Measurements from ENCODE around the gene TSHZ3. TPM values are rescaled to one million over a fixed set of nuclear protein-coding genes. Genes with fewer than 3 reads are reported as not detected.

The TSHZ3 gene
- total RNA-seq, 1 donor, result 7.6 TPM

GRCh38 chr19:31272583-31273106 lies 76.6 kb downstream of the TSHZ3 start:
- H3K4me2 ChIP-seq (ENCODE audit: insufficient read depth, low read length), result no peak overlapping the region
- no peak overlapping the region for H3K4me3 ChIP-seq (ENCODE audit: insufficient read depth, low read length)
- peaks cover 4% of the 10 kb centered on the region for H3K79me2 ChIP-seq (ENCODE audit: insufficient read depth, low read length)
- H2AFZ ChIP-seq (ENCODE audit: low read length), result no peak overlapping the region
- no peak for TF ChIP-seq CTCF (IDR thresholded peaks at IDR 0.05; ENCODE audit: extremely low read depth, low read depth, low read length)
- H3K36me3 ChIP-seq (ENCODE audit: insufficient read depth, low read length), result peaks cover 6% of the 10 kb centered on the region
- H3K27me3 ChIP-seq (ENCODE audit: insufficient read depth, low read length), result no peaks in the 10 kb centered on the region
- no peaks in the 10 kb centered on the region for H3K9me3 ChIP-seq (ENCODE audit: low read depth, low read length)
- no peak for DNase-seq (ENCODE audit: insufficient read length, low spot score, missing footprints)
- no peaks in the 10 kb centered on the region for H3K4me1 ChIP-seq (ENCODE audit: insufficient read depth, low read length)
- H3K27ac ChIP-seq (ENCODE audit: low read depth, low read length), result no peak overlapping the region
- peaks cover 2% of the 10 kb centered on the region for H4K20me1 ChIP-seq (ENCODE audit: insufficient read depth, low read length)

- Histone ChIP-seq H3K79me2 (ENCODE audit: insufficient read depth, low read length) (peaks cover 2% of the 10 kb centered on the region), H3K4me3 (ENCODE audit: insufficient read depth, low read length) (no peak overlapping the region), H3K36me3 (ENCODE audit: insufficient read depth, low read length) (no peaks in the 10 kb centered on the region), H2AFZ (ENCODE audit: low read length) (no peak overlapping the region), H3K4me2 (ENCODE audit: insufficient read depth, low read length) (no peak overlapping the region), H3K27me3 (ENCODE audit: insufficient read depth, low read length) (no peaks in the 10 kb centered on the region), H4K20me1 (ENCODE audit: insufficient read depth, low read length) (peaks cover 2% of the 10 kb centered on the region), H3K4me1 (ENCODE audit: insufficient read depth, low read length) (no peaks in the 10 kb centered on the region), H3K27ac (ENCODE audit: low read depth, low read length) (no peak overlapping the region), H3K9me3 (ENCODE audit: low read depth, low read length) (no peaks in the 10 kb centered on the region)
- no peak for TF ChIP-seq CTCF (IDR thresholded peaks at IDR 0.05; ENCODE audit: extremely low read depth, low read depth, low read length)
- no peak for DNase-seq (ENCODE audit: insufficient read length, low spot score, missing footprints)
These were observed 77.8 kb downstream of the TSHZ3 start for GRCh38 chr19:31271306-31271911.

- H3K4me3 ChIP-seq (ENCODE audit: insufficient read depth, low read length), result no peak overlapping the region
These were observed 78.3 kb downstream of the TSHZ3 start for GRCh38 chr19:31270897-31271296.

More at GRCh38 chr19:31270897-31271296, 78.3 kb downstream of the TSHZ3 start:
- Histone ChIP-seq H3K4me1 (ENCODE audit: insufficient read depth, low read length) (no peaks in the 10 kb centered on the region), H2AFZ (ENCODE audit: low read length) (no peak overlapping the region), H3K9me3 (ENCODE audit: low read depth, low read length) (no peaks in the 10 kb centered on the region), H3K36me3 (ENCODE audit: insufficient read depth, low read length) (no peaks in the 10 kb centered on the region), H3K79me2 (ENCODE audit: insufficient read depth, low read length) (no peaks in the 10 kb centered on the region), H4K20me1 (ENCODE audit: insufficient read depth, low read length) (peaks cover 2% of the 10 kb centered on the region), H3K27ac (ENCODE audit: low read depth, low read length) (no peak overlapping the region), H3K4me2 (ENCODE audit: insufficient read depth, low read length) (no peak overlapping the region), H3K27me3 (ENCODE audit: insufficient read depth, low read length) (no peaks in the 10 kb centered on the region)
- DNase-seq (ENCODE audit: insufficient read length, low spot score, missing footprints), result no peak
- no peak for TF ChIP-seq CTCF (IDR thresholded peaks at IDR 0.05; ENCODE audit: extremely low read depth, low read depth, low read length)

Measured in osteoblast (primary cell).